GM12878 (cell line): Measurements from ENCODE around the gene YIPF6. TPM values are rescaled to one million over a fixed set of nuclear protein-coding genes. Genes with fewer than 3 reads are reported as not detected.

Source experiments
- ATAC-seq: fragments of 200-7000 bp; cut with Tn5 transposase; 3 replicates; pipeline ENCODE4 v1.9.1; 2020; ENCODE audit warnings: mild to moderate bottlenecking, moderate library complexity
- BruUV-seq: library from RNA; stranded (reverse); fragments of 400-500 nt; replicated peaks from 2 replicates; lab custom pipeline; 2021; lab: Mats Ljungman, UMichigan
- CTCF ChIA-PET: fragments of 300-600 bp; sonication (Branson Sonifier 250); formaldehyde crosslinking; extraction: SDS; loops from one replicate; lab custom pipeline; 2021; ENCODE audit warnings: inconsistent platforms; lab: Yijun Ruan, JAX
- POLR2A ChIA-PET: fragments of 350-600 bp; formaldehyde crosslinking; extraction: SDS; loops from one replicate; lab custom pipeline; 2021; ENCODE audit warnings: inconsistent platforms; lab: Charles Lee
- RAD21 ChIA-PET: fragments of 300-600 bp; sonication (Branson Sonifier 250); formaldehyde crosslinking; loops from one replicate; lab custom pipeline; 2023; ENCODE audit warnings: antibody characterized with exemption; ENCODE audit not compliant: unreplicated experiment; lab: Charles Lee
- SMC1A ChIA-PET: fragments of 300-600 bp; sonication (Branson Sonifier 250); formaldehyde crosslinking; loops from one replicate; lab custom pipeline; 2023; ENCODE audit not compliant: unreplicated experiment, uncharacterized antibody; lab: Charles Lee
- DNase-seq: peaks from one replicate; pipeline ENCODE4 v3.0.0-alpha.2; 2011; ENCODE audit warnings: low read depth, low spot score
- FAIRE-seq: peaks from 3 replicates; lab custom pipeline; 2011; peaks lifted over from hg19 to GRCh38; lab: Jason Lieb, UNC
- H2AFZ ChIP-seq: 2 replicates; pipeline ENCODE4 v1.6.0; 2011; ENCODE audit warnings: low read depth, low read length, control low read depth; ENCODE audit not compliant: control insufficient read depth
- H3K27ac ChIP-seq: 2 replicates; pipeline ENCODE4 v1.5.1; 2011; ENCODE audit warnings: control low read depth; ENCODE audit not compliant: control insufficient read depth, insufficient read depth
- H3K27me3 ChIP-seq, 2 experiments: replicated peaks in 1 of 2; 2 replicates each; pipeline versions ENCODE4 v1.6.0 to v1.6.1; 2011; ENCODE audit warnings: low read length in 1 of 2; ENCODE audit not compliant: control insufficient read depth in 2 of 2, insufficient read depth in 2 of 2
- H3K36me3 ChIP-seq, 2 experiments: 2 replicates each; pipeline ENCODE4 v1.5.1; 2011; ENCODE audit warnings: low read length in 1 of 2; ENCODE audit not compliant: control insufficient read depth in 2 of 2, insufficient read depth in 2 of 2
- H3K4me1 ChIP-seq: 2 replicates; pipeline ENCODE4 v1.6.1; 2011; ENCODE audit warnings: mild to moderate bottlenecking, low read length, moderate library complexity, mixed read lengths; ENCODE audit not compliant: control insufficient read depth, insufficient read depth
- H3K4me2 ChIP-seq: 2 replicates; pipeline ENCODE4 v1.6.0; 2011; ENCODE audit warnings: control low read depth; ENCODE audit not compliant: control insufficient read depth, insufficient read depth
- H3K4me3 ChIP-seq: fragments of 200-600 bp; sonication (generic); 2 replicates; pipeline ENCODE4 v1.5.1; 2016
- H3K79me2 ChIP-seq: 2 replicates; pipeline ENCODE4 v1.6.0; 2011; ENCODE audit warnings: low read length; ENCODE audit not compliant: control insufficient read depth, insufficient read depth
- H3K9ac ChIP-seq: 2 replicates; pipeline ENCODE4 v1.8.0; 2011; ENCODE audit warnings: low read length, control low read depth, mixed read lengths; ENCODE audit not compliant: control insufficient read depth, insufficient read depth
- H3K9me3 ChIP-seq: replicated peaks from 3 replicates; pipeline ENCODE4 v1.5.1; 2011; ENCODE audit warnings: mild to moderate bottlenecking, low read length; ENCODE audit not compliant: control insufficient read depth, insufficient read depth
- H4K20me1 ChIP-seq: 2 replicates; pipeline ENCODE4 v1.6.0; 2011; ENCODE audit not compliant: control insufficient read depth, insufficient read depth
- BACH1 ChIP-seq: fragments of 450-650 bp; IDR thresholded peaks from 2 replicates; pipeline ENCODE4 v1.6.1; 2017; ENCODE audit warnings: mild to moderate bottlenecking, borderline replicate concordance
- BHLHE40 ChIP-seq, 2 experiments: fragments of 450-650 bp in 1 of 2; IDR thresholded peaks; 2 replicates each; pipeline ENCODE4 v1.6.1; 2011 to 2017; ENCODE audit warnings: low read depth in 2 of 2, borderline replicate concordance in 1 of 2, improper control_type of control experiment in 1 of 2, low read length in 1 of 2, mild to moderate bottlenecking in 1 of 2
- CBFB ChIP-seq: IDR thresholded peaks from 2 replicates; pipeline ENCODE4 v1.6.1; 2016; ENCODE audit warnings: antibody characterized with exemption, low read depth
- DPF2 ChIP-seq: fragments of 450-650 bp; IDR thresholded peaks from 2 replicates; pipeline ENCODE4 v1.6.1; 2017; ENCODE audit warnings: mild to moderate bottlenecking
- MTA2 ChIP-seq: fragments of 450-650 bp; IDR thresholded peaks from 2 replicates; pipeline ENCODE4 v1.6.1; 2016; ENCODE audit warnings: low read depth, mild to moderate bottlenecking, moderate library complexity
- NRF1 ChIP-seq: conservative IDR thresholded peaks from 2 replicates; pipeline ENCODE4 v1.6.1; 2011; ENCODE audit warnings: mild to moderate bottlenecking, low read depth, low read length, improper control_type of control experiment
- SMARCA5 ChIP-seq: fragments of 450-650 bp; IDR thresholded peaks from 2 replicates; pipeline ENCODE4 v1.6.1; 2017; ENCODE audit warnings: mild to moderate bottlenecking
- ZBED1 ChIP-seq: IDR thresholded peaks from 2 replicates; pipeline ENCODE4 v1.6.1; 2016; ENCODE audit warnings: borderline replicate concordance
- WGBS: methylation state at CpG from one replicate; pipeline ENCODE4 v1.1.6; 2016; ENCODE audit warnings: low lambda C conversion rate; ENCODE audit not compliant: insufficient replicate concordance, insufficient coverage; ENCODE audit errors: missing lambda C conversion rate; 5-methylcytosine and 5-hydroxymethylcytosine counted together
- in situ Hi-C: fragments of 300-500 bp; cut with MboI; formaldehyde crosslinking; loops from 9 replicates; pipeline ENCODE4 v1.14.3; 2018; ENCODE audit warnings: mixed read lengths
- intact Hi-C: fragments of 100-400 bp; cut with micrococcal nuclease; formaldehyde crosslinking; loops from one replicate; pipeline ENCODE4 v1.14.2; 2022; ENCODE audit not compliant: unreplicated experiment
- polyA plus RNA-seq, 11 experiments: library from polyadenylated mRNA; depleted of rRNA in 4 of 11; unstranded in 6 of 11; stranded (reverse) in 5 of 11; fragments of >200 nt; fragmentation: Nextera tagmentation in 4 of 11; fragmentation: Illumina TruSeq in 1 of 11; extraction: Ambion mirVana in 4 of 11; extraction: Trizol in 1 of 11; gene quantifications; 1 replicate in 1 of 11; 2 replicates in 10 of 11; pipeline versions ENCODE4 v1.2.1 to v1.2.3, GENCODE V29; 2011 to 2016; ENCODE audit warnings: inconsistent platforms in 2 of 11, missing spikeins in 2 of 11, low read depth in 1 of 11
- total RNA-seq, 4 experiments: library from RNA; depleted of rRNA in 3 of 4; stranded (reverse); fragments of >200 nt in 3 of 4; fragmentation: Illumina TruSeq in 1 of 4; extraction: Trizol in 1 of 4; gene quantifications; 2 replicates each; pipeline versions ENCODE4 v1.2.1 to v1.2.3, GENCODE V29; 2013 to 2021
- TF ChIP-seq, protein P1 (sequence below): IDR thresholded peaks from 2 replicates; pipeline ENCODE4 v1.6.1; 2011; ENCODE audit warnings: low read depth, low read length, improper control_type of control experiment, borderline replicate concordance

The YIPF6 gene
- total and polyA plus RNA-seq, 10 of the 15 experiments (the other 5 are each of a cell fraction or from before 2014, with no cell fraction given) = 5.9 to 23.1 (median 12.2) TPM

DNA sequence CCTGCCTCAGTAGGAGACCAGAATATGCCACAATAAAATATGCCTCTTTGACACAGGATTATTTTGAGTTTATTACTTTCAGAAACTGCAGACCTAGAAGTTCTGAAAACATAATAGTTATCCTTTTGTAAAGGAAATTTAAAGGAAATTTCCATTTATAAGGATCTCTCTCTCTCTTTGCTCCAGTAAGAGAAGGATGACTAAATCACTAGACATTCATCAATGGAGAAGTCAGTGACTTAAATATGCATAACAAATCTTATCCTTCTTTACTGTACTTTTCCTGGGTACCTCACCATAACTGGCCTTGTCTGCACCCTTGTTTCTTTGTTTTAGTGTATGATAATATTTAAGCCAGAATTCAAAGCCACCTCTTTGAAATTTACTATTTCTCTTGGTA, 37.3 kb upstream of the YIPF6 start (continued):
- TF ChIP-seq CBFB (no peak), NRF1 (no peak), DPF2 (no peak), SMARCA5 (no peak), MTA2 (no peak)

- CTCF ChIA-PET = interaction anchor here (1.4 kb wide), 1 partner anchor 265 kb away, joined by 4 read pairs; no protein-coding TSS in a partner anchor
- Histone ChIP-seq H3K27me3 (no peaks in the 10 kb centered on the region), H3K36me3 (no peaks in the 10 kb centered on the region), H4K20me1 (no peaks in the 10 kb centered on the region), H3K4me2 (no peak overlapping the region), H3K79me2 (no peaks in the 10 kb centered on the region), H3K9ac (no peak overlapping the region), H2AFZ (no peak overlapping the region), H3K4me1 (no peaks in the 10 kb centered on the region), H3K9me3 (no peaks in the 10 kb centered on the region), H3K4me3 (no peak overlapping the region)
- RAD21 ChIA-PET = no interaction called here
- ATAC-seq (no peak), FAIRE-seq (no peak), DNase-seq (no peak)
- WGBS = 48% methylated on average over 8 of the region's 8 CpGs
- intact Hi-C loops = loop anchor here (1.0 to 10.0 kb wide), 2 partner anchors 265 to 1857 kb away; no protein-coding TSS in a partner anchor
- POLR2A ChIA-PET = no interaction called here
- no TSS peak for BruUV-seq
- in situ Hi-C loops = loop anchor here (10.0 kb wide), 1 partner anchor 267 kb away; no protein-coding TSS in a partner anchor
- TF ChIP-seq, protein P1, sequence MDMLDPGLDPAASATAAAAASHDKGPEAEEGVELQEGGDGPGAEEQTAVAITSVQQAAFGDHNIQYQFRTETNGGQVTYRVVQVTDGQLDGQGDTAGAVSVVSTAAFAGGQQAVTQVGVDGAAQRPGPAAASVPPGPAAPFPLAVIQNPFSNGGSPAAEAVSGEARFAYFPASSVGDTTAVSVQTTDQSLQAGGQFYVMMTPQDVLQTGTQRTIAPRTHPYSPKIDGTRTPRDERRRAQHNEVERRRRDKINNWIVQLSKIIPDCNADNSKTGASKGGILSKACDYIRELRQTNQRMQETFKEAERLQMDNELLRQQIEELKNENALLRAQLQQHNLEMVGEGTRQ = no peak
- no peak for TF ChIP-seq ZBED1
- TF ChIP-seq BHLHE40 (IDR thresholded peaks at IDR 0.05; ENCODE audit: borderline replicate concordance in 1 of 2, low read depth in 2 of 2, low read length in 1 of 2) = no peak
- TF ChIP-seq BACH1 = no peak
- TF ChIP-seq, all 136 proteins: peak for 0
- SMC1A ChIA-PET = interaction anchor here (1.0 kb wide), 1 partner anchor 265 kb away, joined by 3 read pairs; no protein-coding TSS in a partner anchor
- no peak overlapping the region for H3K27ac ChIP-seq
These were observed 36.7 kb upstream of the YIPF6 start for GRCh38 chrX:68462197-68462596.
